Panc1 (cell line): Measurements from ENCODE around the gene SH3BP2.

Experiments used
- POLR2AphosphoS5 ChIP-seq: IDR thresholded peaks from 2 replicates; pipeline ENCODE4 v1.6.1; 2012; ENCODE audit warnings: mild to moderate bottlenecking, low read depth, low read length, moderate library complexity
- SIN3A ChIP-seq: IDR thresholded peaks from 2 replicates; pipeline ENCODE4 v1.6.1; 2012; ENCODE audit warnings: low read depth, mild to moderate bottlenecking, low read length, moderate library complexity, borderline replicate concordance; ENCODE audit not compliant: insufficient read depth
- TF ChIP-seq, protein P1 (sequence below): fragments of 450-650 bp; IDR thresholded peaks from 2 replicates; pipeline ENCODE4 v1.5.1; 2017; ENCODE audit warnings: mild to moderate bottlenecking
- TF ChIP-seq, protein P2 (sequence below), 2 experiments: IDR thresholded peaks; 2 replicates each; pipeline ENCODE4 v1.6.1; 2011 to 2012; ENCODE audit warnings: low read depth in 2 of 2, control low read depth in 1 of 2, low read length in 1 of 2, mild to moderate bottlenecking in 1 of 2, moderate library complexity in 1 of 2; ENCODE audit not compliant: insufficient read depth in 1 of 2

- TF ChIP-seq, protein P1, sequence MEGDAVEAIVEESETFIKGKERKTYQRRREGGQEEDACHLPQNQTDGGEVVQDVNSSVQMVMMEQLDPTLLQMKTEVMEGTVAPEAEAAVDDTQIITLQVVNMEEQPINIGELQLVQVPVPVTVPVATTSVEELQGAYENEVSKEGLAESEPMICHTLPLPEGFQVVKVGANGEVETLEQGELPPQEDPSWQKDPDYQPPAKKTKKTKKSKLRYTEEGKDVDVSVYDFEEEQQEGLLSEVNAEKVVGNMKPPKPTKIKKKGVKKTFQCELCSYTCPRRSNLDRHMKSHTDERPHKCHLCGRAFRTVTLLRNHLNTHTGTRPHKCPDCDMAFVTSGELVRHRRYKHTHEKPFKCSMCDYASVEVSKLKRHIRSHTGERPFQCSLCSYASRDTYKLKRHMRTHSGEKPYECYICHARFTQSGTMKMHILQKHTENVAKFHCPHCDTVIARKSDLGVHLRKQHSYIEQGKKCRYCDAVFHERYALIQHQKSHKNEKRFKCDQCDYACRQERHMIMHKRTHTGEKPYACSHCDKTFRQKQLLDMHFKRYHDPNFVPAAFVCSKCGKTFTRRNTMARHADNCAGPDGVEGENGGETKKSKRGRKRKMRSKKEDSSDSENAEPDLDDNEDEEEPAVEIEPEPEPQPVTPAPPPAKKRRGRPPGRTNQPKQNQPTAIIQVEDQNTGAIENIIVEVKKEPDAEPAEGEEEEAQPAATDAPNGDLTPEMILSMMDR, result no peak
- TF ChIP-seq, protein P2, sequence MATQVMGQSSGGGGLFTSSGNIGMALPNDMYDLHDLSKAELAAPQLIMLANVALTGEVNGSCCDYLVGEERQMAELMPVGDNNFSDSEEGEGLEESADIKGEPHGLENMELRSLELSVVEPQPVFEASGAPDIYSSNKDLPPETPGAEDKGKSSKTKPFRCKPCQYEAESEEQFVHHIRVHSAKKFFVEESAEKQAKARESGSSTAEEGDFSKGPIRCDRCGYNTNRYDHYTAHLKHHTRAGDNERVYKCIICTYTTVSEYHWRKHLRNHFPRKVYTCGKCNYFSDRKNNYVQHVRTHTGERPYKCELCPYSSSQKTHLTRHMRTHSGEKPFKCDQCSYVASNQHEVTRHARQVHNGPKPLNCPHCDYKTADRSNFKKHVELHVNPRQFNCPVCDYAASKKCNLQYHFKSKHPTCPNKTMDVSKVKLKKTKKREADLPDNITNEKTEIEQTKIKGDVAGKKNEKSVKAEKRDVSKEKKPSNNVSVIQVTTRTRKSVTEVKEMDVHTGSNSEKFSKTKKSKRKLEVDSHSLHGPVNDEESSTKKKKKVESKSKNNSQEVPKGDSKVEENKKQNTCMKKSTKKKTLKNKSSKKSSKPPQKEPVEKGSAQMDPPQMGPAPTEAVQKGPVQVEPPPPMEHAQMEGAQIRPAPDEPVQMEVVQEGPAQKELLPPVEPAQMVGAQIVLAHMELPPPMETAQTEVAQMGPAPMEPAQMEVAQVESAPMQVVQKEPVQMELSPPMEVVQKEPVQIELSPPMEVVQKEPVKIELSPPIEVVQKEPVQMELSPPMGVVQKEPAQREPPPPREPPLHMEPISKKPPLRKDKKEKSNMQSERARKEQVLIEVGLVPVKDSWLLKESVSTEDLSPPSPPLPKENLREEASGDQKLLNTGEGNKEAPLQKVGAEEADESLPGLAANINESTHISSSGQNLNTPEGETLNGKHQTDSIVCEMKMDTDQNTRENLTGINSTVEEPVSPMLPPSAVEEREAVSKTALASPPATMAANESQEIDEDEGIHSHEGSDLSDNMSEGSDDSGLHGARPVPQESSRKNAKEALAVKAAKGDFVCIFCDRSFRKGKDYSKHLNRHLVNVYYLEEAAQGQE (IDR thresholded peaks at IDR 0.05; ENCODE audit: insufficient read depth in 1 of 2, low read depth in 2 of 2, low read length in 1 of 2), result no peak
- TF ChIP-seq POLR2AphosphoS5, result no peak
- no peak for TF ChIP-seq SIN3A
Observed at GRCh38 chr4:2875556-2875955, 82.7 kb downstream of the SH3BP2 start.
